ENCODE results near the gene NDUFB8.

DNA sequence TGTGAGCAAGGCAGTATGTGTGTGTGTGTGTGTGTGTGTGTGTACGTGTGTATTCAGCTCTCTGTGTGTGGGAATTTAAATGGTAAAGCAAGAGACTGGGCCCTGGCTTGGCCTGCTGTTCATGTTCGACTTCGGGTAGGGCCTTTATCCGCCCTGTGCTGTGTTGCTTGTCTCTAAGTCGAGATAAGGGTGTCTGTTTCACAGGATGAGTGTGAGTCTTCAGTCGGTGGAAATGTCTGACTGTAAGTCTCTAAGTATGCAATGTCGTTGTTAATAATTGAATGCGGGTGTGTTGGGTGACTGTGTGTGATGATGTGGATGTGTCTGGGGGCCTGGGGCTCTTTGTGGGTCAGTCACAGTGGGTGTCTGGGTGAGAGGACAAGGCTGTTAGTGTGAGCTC lies 40.8 kb upstream of the NDUFB8 start:
- TF ChIP-seq, protein P1, sequence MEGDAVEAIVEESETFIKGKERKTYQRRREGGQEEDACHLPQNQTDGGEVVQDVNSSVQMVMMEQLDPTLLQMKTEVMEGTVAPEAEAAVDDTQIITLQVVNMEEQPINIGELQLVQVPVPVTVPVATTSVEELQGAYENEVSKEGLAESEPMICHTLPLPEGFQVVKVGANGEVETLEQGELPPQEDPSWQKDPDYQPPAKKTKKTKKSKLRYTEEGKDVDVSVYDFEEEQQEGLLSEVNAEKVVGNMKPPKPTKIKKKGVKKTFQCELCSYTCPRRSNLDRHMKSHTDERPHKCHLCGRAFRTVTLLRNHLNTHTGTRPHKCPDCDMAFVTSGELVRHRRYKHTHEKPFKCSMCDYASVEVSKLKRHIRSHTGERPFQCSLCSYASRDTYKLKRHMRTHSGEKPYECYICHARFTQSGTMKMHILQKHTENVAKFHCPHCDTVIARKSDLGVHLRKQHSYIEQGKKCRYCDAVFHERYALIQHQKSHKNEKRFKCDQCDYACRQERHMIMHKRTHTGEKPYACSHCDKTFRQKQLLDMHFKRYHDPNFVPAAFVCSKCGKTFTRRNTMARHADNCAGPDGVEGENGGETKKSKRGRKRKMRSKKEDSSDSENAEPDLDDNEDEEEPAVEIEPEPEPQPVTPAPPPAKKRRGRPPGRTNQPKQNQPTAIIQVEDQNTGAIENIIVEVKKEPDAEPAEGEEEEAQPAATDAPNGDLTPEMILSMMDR (conservative IDR thresholded peaks at IDR 0.05 in 1 of 2, IDR thresholded peaks at IDR 0.05 in 1 of 2; ENCODE audit: low read depth in 1 of 2, low read length in 2 of 2), result no peak
- TF ChIP-seq EZH2 (IDR thresholded peaks at IDR 0.05; ENCODE audit: low read length, missing control alignments), result no peak

All from fibroblast of lung (primary cell).